Measurements from ENCODE around the gene MAGEB17.
"Not testable (repeated sequence)": the region's sequence is repeated elsewhere in the genome, so short reads cannot be mapped to it uniquely, and the experiment has no call there.

Gene MAGEB17, protein sequence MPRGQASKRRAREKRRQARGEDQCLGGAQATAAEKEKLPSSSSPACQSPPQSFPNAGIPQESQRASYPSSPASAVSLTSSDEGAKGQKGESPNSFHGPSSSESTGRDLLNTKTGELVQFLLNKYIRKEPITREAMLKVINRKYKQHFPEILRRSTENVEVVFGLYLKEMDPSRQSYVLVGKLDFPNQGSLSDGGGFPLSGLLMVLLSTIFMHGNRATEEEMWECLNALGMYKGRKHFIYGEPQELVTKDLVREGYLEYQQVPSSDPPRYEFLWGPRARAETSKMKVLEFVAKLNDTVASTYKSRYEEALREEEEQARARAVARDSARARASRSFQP

DNA sequence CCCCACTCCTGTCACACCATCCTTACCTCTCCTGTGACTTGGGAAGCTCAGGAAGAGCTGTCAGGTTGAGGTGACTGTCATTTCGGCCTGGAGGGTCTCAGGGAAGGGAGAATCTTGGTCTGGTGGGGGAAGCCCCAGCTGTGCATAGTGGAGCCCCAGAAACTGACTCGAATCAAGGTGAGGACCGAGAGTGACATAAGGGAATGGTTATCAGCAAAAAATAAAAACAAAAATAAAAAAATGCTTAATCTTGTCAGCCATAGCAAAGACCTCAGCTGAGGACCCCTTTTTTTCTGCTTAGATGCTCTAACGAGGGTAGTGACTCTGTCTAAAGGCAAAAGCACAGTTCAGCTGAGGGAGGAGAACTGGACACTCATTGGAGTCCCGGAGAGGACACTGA is at the start of gene MAGEB17:
MAGEB17 (plus strand) TSS at position 301 of the 400 bp plus-strand sequence. CDS start 2,902 bp downstream, outside the sequence.
- no peak for DNase-seq (ENCODE audit: low spot score)

DNA sequence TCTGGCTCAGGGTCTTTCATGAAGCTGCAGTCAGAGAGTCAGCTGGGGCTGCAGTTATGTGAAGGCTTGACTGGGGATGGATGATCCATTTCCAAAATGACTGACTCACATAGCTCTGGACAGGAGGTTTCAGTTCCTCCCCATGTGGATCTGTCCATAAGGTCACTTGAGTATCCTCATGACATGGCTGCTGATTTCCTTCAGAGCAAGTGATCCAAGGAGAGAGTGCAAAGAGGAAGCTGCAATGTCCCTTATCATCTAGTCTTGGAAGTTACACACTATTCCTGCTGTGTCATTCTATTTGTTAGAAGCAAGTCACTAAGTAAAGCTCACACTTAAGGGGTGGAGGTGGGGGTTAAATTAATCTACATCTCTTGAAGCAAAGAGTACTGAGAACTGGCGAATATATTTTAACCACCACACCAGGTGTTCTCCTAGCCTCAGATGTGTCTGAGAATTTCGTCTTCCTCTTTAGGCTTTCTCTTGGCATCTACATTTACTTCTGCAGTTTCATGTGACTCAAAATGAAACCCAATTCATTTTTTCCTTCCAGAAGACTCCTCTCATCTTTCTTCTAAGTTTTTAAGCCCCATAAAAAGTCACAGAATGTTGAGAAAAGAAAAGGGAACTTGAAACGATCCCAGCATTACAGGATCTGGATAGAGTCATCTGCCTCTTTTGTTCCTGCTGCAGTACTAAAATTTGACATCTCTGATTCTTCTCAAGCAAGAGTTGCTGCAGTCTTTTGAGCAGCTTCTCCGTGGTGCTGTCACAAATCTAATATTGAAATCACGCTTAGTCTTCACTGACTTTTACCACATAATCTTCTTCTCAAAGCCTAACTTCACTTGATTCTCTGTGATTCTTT is 47.7 kb upstream of the MAGEB17 start:
- no peak for DNase-seq (ENCODE audit: low spot score)

DNA sequence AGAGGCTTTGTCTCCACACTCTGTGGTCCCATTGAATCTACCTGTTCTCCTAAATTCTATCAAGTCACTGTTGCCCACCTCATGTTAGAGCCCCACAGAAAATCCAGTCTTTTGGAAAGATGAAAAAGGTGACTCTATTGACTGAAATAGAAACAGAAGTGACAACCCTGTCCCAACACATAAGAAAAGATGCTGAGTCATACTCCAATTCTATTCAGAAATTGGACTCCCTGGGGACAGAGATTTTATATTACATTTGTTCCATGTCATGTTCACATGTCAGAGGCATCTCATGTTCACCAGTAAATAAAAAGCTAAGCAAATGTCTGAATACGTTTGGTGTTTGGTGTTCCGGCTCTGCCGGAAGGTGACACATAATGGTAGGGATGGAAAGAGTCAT is 46.9 kb upstream of the MAGEB17 start:
- no peak for DNase-seq (ENCODE audit: low spot score)

DNA sequence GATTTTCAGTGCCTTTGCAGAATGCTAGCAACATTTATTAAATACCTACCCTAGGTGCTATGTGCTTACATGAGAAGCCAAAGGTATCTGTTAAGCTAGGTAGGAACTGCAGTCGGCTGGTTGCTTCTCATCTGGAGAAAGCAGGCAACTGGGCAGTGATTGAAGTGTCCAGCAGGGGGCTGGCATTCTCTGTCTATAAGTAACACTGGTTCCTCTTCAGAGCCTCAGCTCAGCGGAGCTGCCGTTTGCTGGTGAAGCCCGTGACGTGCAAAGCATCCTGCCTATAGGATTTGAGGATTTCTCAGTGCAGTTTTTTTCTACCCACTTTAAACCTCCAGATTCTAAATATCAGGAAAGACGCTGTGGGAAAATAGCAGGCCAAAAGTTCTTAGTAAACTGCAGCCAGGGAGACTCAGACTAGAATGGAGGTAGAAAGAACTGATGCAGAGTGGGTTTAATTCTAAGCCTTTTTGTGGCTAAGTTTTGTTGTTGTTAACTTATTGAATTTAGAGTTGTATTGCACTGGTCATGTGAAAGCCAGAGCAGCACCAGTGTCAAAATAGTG is 44.0 kb upstream of the MAGEB17 start, which contains the start of gene GRPR:
GRPR (plus strand) TSS at position 344 of the 565 bp plus-strand sequence. CDS start 389 bp downstream, outside the sequence.
- peak; percentile 50 for DNase-seq (ENCODE audit: low spot score)

DNA sequence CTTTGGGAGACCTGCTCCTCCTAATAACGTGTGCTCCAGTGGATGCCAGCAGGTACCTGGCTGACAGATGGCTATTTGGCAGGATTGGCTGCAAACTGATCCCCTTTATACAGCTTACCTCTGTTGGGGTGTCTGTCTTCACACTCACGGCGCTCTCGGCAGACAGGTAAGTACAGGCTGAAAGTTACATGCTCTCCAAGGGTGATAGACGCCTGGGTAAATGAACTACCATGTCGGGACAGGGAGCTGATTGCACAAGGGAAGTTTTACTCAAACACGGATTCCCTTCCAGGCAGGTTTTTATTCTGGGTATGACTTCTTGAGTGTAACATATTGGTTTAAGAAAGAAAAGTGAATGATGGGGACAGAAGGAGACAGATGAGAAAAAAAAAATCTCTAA is 43.1 kb upstream of the MAGEB17 start:
- no peak for DNase-seq (ENCODE audit: low spot score)

DNA sequence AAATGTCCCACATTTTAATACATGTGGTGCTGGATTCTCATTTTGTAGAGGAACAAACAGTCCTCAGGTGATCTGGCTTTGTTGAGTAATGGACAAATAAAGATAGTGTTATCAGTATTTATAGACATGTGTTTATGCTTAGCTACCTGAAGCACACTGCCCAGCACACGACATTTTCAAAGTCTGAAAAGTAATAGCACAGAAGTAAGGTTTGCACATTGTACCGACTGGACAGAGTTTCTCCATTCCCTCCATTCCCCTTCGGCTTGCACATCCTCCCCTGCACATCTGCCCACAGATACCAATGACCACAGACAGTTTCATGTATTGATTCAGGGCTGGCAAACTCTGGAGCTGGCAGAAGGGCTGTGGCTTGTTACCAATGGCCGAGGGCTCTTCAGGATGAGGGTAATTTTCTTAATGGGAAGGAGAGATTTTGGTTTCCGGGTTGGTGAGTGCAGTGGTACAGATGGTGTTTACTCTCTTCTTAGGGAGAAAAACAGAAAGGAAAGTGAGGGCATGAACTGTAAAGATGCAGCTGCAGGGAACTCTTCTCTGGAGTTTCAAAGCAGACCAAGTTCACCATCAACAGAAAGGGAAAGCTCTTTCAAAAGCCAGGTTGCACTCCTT is 41.6 kb upstream of the MAGEB17 start:
- no peak for DNase-seq (ENCODE audit: low spot score)

DNA sequence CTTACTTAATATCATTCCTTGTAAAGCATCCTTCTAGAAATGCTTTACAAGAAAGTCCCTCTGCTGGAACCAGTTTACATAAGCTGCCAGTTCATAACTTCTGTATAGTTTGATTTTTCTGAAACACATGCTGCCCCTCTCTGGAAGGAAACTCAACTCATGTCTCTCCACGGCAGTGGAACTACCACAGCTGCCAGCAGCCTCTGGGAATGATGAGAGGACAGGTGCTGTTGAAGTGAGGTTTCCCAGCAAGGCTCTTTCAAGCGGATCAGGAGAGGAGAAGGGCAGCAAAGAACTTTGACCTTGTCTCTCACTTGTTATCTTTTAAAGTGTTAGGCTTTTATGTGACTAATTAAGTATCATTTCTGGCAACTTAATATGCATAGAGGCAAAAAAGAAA is 36.6 kb upstream of the MAGEB17 start:
- DNase-seq (ENCODE audit: low spot score) = no peak

DNA sequence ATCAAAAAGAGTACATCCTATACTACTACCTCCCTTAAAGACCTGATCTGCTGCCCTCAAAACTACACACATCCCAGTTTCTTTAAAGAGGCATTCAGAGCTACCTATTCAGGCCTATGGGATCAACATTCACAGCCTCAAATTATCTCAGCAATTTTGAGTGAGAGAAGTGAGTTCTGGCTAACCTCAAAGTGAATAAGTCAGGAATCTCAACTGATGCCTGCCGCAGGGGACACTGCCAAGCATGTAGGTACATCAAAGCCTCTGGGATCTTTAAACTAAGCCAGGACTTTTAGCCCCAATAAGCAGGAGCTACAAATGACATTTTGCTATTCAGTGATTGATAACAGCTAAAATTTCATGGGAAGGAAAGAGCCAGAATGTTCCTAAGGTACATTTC is 32.3 kb upstream of the MAGEB17 start:
- DNase-seq (ENCODE audit: low spot score) = no peak

DNA sequence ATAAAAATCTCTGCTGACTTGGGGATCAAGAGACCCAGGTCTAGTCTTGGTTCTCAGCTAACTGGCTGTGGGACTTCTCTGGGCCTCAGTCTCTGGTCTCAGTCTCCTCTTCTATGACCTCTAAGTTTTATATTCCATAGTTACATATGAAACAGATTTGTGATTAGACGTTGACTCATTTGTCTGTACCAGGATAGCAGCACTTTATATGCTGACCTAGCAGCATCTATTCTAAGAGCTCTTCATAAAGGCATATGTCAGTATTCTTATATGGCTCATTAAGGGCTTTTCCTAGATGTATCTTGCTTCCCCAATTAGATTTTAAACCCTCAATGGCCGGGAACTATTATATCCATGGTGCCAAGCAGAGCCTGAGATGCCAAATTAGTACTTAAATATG is 31.2 kb upstream of the MAGEB17 start:
- no peak for DNase-seq (ENCODE audit: low spot score)

DNA sequence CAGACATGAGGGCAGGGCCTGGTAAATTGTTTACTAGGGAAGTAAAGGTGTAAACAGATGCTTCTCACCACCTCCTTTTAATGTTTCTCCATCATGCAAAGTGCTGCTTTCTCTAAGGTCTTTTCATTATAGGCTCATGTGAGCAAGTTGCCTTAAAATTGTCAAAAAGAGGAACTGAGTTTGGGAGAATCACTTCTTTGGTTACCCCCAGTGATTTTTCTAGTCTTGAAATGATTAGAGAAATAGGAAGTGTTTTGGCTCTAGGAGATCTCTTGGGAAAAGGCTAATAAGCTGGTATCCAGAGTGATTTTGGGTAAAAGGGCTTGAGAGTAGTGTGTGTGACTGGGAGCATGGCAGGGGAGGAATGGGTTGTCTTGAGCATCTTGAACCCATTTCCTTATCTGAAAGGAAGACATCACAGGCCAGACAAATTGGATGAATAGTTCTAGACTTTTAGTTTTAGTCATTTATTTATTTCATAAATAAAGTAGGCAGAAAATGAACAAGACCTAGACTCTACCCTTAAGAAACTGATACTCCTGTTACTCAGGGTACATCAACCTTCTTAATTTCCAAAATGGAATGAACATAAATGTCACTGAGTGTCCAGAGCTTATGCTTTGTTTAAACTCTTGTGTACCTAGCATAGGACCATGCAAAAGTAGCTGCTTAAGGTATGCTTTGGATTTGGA is 29.7 kb upstream of the MAGEB17 start:
- DNase-seq (ENCODE audit: low spot score) = no peak

DNA sequence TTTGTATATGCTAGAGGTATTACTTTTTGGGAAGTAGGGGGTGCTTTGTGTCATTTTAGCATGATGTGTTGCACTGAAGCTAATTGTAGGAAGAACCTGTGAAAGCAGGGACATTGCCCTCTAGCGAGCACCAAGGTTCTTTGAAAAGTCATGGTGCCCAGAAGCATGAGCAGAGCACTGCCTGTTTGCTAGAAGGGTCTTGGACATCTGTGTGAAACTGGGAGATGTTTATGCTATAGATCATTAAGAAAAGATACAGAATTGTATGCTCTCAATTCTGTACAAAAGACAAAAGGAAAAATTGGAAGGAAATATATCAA is 29.2 kb upstream of the MAGEB17 start:
- no peak for DNase-seq (ENCODE audit: low spot score)

DNA sequence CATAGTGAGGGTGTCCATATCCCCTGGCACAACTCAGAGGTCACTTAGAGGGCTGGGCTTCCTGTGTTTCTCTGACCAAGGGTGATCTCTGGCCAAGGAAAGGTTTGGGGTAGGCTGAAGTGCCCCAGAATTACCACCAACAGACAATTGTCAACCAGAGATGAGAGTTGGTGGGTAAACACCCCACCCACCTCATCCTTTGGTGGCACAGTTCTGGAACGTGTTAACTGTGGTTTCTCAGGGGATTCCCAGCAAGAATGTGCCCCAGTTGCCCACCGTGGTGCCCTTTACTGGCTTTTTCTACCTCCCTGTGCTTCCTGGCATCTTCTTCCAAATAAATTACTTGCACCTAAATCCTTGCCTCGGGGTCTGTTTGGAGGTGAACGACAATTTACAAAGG is 26.8 kb upstream of the MAGEB17 start:
- no peak for DNase-seq (ENCODE audit: low spot score)

DNA sequence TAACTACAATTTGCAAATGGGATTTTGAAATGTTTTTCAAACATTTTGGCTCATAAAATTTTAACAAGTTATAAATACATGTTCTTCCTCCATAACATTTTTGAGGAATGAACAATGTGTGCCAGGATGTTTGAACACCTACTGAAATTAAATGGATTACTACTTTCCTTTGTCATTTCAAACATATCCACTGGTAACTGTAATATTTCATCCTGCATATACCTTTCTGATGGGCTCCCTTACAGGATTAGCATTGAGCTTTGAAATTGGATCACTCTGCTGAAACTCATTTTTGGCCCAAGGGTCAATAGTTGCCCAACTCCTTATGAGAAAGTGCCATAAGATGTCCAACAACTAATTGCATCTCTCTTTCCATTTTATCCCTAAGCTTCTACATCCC is 26.3 kb upstream of the MAGEB17 start:
- DNase-seq (ENCODE audit: low spot score) = no peak

DNA sequence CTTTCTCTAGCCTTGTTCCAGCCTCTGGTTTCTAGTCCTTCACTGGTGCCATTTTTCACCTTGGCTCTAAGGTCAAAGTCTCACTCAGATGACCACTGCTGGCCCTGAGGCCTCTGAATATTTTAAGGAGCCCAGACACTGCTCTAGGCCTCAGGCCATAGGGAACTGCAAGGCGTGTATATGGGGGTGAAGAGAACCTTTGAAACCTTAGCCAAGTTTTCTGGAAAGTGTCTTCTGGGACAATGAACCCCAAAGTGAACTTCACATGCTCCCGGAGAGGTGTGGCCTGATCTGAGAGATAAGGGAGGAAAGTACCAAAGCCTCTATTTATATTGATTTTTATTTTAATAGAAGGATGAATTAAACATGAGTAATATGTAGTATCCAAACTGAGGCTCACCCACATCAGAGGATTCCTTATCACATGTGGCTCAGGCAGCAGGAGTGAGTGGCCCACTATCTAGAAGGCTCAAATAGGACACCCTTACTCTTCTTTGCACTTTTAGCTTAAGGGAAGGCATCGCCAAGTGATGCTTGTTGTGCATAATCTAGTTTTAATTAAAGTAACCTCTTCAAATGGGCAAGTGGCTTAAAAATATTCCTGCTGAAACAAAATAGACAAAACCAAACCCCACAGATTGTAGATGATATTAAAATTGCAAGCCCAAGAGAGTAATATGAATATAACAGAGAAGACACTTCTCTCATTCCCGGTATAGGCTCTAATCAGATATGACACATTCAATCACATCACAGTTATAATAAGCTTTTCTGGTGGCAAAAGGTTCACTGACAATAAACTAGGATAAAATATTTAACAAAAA is 25.6 kb upstream of the MAGEB17 start:
- no peak for DNase-seq (ENCODE audit: low spot score)

DNA sequence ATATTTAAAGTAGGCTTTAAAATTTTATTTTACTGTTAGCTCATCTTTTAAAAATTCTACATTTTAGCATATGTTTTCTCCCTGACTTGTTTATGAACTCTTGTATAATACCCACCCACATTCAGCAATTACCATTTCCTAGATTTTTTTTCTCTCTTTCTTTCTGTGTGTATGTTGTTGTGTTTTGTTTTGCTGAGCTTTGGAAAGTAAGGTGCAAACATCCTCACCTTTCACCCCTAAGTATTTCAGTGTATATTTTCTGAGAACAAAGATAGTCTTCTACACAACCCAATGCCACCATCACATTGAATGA is 25.1 kb upstream of the MAGEB17 start:
- no peak for DNase-seq (ENCODE audit: low spot score)

DNA sequence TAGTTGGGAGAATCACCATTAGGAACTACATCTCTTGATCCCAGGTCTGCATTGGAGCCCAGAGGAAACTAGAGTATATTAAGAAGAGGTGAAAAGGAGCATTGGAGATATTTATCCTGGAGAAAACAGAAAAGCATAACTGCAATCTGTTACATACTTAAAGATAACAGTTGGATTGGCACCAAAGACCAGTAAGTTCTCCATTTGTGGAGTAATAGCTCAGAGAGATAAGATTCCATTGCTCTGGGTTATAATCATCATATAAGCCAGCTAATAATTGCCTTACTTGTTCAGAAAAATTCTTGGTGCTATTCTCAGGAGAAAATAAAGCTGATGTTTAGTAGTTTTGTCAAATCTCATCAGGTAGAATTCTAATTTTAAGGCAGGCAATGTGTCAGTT is 23.3 kb upstream of the MAGEB17 start:
- no peak for DNase-seq (ENCODE audit: low spot score)

DNA sequence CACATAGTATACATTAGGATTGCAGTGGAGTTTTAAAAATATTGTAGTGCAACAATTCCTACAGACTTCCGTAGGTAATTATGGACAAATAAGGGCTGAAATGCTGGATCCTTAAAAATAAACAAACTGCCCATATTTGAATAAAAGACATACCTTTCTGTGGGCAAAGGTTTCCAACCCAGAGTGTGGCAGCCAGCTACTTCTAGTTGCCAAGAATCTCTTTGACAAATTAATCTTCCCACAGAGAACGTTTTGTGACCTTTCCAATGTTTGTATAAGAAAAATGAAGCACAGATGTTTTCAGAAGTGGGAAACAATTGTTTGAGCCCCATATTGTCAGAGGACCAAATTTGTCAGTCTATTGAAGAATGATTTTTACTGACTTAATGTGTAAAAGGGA is 22.9 kb upstream of the MAGEB17 start:
- no peak for DNase-seq (ENCODE audit: low spot score)

DNA sequence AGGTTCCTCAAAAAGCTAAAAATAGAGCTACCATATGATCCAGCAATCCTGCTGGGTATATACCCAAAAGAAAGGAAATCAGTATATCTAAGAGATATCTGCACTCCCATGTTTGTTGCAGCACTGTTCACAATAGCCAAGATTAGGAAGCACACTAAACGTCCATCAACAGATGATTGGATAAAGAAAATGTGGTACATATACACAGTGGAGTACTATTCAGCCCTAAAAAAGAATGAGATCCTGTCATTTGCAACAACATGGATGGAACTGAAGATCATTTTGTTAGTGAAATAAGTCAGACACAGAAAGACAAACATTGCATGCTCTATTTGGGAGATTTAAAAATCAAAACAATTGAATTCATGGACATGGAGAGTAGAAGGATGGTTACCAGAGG is 22.2 kb upstream of the MAGEB17 start:
- DNase-seq (ENCODE audit: low spot score) = not testable (repeated sequence)

DNA sequence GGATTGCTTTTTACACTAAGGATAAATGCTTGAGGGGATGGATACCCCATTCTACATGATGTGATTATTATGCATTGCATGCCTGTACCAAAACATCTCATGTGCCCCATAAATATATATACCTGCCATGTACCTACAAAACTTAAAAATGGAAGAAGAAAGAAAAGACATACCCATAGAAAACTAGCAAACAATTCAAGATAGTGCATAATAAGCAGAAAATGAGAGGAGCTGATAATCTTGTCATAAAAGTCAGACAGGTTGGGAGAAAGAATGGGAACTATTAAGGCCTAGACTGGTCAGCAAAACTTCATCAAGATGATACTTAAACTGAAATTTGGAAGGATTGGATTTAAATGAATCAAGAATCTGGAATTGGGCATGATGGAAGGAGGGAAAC is 21.6 kb upstream of the MAGEB17 start:
- DNase-seq (ENCODE audit: low spot score) = no peak

DNA sequence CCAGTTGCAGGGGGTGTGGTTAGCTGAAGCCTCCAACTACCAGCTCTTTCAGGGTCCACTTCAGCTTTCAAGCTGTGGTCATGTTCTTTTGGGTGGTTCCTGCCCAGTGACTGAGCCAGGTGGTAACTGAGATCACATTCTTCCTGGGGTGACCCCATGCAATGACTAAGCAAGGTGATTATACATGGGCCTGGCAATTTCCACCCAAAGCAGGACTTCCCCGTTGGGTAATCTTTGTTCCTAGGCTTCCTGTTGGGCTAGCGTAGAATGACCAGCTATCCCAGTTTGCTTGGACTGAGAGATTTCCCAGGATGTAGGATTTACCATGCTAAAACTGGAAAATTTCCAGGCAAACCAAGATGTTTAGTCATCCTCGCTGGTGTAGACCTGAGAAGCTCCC is 18.4 kb upstream of the MAGEB17 start:
- no peak for DNase-seq (ENCODE audit: low spot score)

DNA sequence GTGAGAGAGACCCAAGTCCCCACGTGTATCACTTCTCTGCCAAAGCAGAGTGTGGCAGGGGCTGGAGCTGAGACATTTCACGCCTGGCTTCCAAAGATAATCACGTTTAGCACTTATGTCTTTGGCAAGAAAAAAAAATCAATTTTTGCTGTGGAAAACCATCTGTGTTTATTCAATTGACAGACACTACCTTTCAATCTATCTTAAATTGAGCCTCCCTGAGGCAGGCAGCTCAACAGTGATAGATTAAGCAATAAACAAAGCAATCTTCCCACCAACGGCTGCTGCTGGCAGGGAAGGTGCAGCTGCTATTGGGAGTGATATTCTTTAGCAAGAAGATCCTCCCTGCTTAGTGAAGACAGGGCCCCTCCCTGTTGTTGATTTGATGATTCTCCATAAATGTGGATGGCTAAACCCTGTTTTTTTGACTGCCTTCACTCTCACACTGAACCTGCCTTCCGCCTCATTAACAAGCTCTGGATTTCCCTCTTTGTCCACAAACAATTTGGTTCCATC is 11.6 kb upstream of the MAGEB17 start:
- DNase-seq (ENCODE audit: low spot score) = no peak
